NCI-H128 (cell line): Measurements from ENCODE around the gene NEK9.

Source experiments
- DNase-seq: peaks from one replicate; lab custom pipeline; 2025; ENCODE audit not compliant: unreplicated experiment; lab: John Stamatoyannopoulos, UW

NEK9 gene

GRCh38 chr14:75042035-75042434, 84.8 kb downstream of the NEK9 start:
- DNase-seq, result no peak

DNA sequence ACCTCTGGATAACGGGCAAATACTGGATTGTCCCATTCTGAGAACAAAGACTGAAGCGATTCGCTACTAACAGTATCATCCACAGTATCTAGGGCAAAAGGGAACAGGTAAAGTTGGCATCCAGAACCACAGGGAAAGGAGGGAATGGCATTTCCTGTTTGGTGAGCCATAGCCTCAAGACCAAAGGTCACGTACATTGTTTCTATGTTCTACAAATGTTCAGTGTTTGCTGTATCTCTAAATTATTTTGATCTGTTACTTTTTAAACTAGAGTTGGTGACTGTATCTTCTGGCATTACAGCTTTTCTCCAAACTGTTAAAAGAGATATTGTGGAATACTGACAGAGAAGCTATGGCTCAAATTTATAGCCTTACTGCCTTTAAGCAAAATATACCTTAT, 85.2 kb downstream of the NEK9 start:
- DNase-seq, result no peak

DNA sequence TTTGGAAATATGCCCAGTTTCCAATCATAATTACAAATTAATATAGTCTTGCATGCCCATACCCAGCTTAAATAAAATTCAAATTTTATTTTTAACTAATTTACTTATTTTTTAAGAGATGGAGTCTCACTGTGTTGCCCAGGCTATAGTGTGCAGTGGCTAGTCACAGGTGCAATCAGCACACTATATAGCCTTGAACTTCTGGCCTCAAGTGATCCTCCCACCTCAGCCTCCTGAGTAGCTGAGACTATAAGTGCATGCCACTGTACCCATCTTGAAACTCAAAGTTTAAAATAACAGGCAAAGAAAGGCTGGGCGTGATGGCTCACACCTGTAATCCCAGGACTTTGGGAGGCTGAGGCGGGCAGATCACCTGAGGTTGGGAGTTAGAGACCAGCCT, 85.9 kb downstream of the NEK9 start:
- DNase-seq, result no peak

- DNase-seq, result no peak
These were observed 86.3 kb downstream of the NEK9 start for GRCh38 chr14:75040507-75040906.

DNA sequence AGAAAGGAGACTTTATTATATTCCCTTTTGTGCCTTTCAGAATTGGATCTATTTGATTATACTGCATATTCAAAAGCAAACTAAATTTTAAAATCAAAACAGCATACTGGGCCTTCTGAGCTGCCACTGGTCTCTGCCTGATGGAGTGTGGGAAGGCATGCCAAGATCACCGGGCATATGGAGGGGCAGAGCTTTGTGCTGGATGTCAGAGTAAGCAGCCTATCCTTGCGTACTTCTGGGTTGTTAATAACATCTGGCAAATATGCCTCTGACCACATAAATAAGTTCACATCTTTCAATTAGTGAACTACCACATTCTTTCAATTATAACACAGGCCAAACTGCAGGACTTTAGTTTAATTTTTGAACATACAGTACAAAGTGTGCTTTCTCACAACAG, 93.9 kb downstream of the NEK9 start:
- no peak for DNase-seq

- no peak for DNase-seq
These were observed 96.7 kb downstream of the NEK9 start for GRCh38 chr14:75030147-75030546.
